Kidney tubule cell (primary cell): Measurements from ENCODE around the gene CACTIN.

Experiments
- DNase-seq: peaks from one replicate; pipeline ENCODE4 v3.0.0-alpha.2; 2018; ENCODE audit warnings: low spot score

Gene CACTIN

DNA sequence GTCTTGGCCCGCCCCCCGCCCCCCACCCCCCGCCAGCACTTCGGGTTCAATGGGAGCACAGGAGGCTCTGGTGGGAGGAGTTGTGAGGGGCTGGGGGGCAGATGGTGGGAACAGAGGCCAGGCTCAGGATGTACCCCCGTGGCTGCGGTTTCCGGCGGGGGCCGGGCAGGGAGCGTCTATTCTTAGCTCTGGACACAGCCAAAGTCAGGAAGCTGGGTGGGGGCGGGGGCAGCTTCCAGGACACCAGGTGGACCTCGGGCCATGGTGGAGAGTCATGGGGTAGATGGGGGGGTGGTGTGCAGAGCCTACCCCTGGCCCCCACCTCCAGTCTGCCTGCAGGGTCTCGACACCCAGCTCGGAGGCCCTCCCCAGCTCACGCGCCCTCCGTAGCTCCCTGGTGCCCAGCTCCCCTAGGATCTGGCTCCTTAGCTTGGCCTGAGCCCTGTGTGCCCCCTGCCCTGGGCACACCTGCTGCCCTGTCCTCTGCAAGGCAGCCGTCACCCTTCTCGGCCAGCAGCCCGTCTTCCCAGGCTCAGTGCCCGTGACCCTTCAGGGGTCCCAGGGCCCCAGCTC lies 17.8 kb downstream of the CACTIN start:
- no peak for DNase-seq

DNA sequence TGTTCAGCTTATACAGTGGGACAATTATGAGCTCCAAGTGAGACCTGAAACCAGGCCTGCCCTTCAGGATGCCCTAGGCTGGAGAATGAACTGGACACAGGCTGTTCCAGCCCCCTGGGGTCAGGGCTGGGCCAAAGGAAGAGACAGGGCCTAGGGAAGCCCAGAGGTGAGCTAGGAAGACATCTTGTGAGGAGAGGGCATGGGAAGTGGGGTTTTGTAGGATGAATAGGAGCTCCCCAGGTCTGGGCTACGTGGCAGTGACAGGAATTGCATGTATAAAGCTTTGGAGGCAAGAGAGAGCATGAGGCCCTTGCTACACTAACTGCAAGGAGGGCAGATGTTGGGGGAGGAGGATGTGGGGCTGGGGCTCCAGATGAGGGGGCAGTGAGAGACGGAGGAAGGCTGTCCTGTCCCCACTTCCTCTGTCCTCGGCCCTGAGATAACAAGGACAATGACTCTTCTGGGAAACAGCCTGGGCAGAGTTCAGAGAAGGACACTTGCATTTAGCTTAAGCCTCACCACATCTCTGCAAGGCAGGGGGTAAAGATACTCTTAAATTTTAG lies 18.4 kb downstream of the CACTIN start:
- no peak for DNase-seq

DNA sequence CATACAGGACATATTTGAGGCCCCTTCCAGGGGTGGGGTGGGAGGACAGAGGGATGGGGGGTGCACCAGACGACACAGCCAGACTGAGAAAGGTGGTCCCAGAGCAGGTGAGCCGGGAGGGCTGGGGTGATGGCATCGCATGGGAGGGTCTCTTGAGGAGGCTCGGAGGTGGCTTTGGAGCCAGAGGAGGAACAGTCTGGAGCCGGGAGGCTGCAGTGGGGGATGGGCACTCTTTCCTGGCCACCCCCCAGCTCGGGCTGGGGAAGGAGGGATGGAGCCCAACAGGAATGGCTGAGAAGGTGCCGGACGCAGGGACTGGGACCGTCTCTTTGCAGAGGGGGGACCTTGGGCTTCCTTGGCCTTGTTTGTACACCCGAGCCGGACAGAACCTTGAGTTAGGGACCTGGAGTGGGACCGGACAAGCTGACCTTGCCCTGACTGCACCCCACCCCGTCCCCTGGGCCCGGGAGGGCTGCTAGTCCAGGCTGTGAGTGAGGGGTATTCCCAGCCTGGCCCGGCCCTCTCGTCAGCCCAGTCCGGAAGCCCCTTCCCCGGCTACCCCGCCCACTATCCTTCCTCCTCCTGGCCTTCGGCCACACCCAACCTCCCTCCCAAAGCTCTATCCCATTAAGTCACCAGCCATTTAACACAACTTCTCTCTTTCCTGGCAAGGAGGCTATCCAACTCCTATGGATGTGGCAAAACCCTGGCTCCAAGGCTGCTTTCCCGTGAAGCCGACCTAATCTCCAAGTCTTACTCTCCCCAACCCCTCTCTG lies 19.1 kb downstream of the CACTIN start:
- DNase-seq, result no peak

DNA sequence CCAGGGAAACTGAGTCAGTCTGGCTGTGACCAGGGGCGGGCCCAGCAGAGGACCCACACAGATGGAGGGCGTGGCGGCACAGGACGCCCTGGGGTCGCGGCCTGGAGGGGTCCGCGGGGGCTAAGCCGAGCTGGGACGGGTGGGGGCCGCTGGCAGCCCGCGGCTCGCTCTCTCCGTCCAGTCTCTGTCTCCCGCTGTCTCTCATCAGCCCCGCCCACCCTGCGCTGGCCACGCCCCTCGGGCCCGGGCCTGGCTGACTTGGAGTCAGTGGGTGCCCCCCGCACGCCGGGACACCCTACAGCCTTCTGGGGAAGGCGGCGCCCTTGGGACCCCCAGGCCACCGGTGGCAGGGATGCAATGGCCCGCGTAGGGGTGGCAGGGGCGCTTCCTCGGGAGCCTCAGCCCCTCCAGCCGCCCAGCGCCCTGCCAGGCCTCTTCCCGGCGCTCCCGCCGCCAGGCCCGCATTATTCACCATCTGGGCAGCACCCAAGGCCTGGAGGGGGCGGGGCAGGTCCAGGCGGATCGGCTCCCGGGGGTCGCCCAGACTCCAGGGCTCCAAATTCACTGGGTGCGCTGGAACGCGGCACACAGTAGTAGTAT lies 19.8 kb downstream of the CACTIN start, which contains the start of gene TBXA2R:
TSS of gene TBXA2R (minus strand) at position 186 of the 600 bp plus-strand sequence. CDS start 6,241 bp downstream, outside the sequence.
- DNase-seq, result peak; percentile 41

DNA sequence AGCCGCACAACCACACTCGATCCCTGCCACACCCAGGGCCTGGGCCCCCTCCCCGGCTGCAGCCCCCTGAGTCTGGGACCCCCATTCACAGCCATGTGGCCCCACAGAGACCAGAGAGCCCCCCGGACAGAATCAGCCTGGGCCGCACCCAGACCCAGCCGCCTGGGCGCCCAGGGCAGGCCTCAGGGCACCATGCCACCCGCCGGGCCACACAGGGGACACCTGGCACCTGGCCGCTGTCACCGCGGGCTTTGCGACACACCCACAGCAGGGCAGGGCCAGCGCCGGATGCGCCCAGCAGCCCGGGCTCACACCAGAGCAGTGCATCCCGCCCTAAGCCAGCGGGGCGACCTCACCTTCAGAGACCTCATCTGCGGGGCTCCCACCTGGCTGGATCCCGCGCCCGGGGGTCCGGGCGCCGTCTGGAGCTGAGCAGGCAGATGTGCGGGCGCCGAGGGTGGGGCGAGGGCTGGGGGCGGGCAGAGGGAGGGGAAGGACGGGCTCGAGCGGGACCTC lies 20.4 kb downstream of the CACTIN start:
- DNase-seq, result peak; percentile 10

DNA sequence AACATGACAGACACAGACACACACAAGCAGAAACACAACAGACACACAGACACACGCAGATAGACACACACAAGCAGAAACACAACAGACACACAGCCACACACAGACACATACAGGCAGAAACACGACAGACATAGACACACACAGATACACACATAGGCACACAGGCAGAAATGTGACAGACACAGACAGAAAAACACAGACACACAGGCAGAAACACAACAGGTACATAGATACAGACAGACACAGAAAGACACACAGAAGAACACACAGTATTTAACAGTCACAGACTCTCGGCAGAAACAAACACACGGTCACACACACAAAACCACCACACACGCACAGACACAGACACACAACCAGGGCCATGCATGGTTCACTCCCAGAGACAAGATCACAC lies 20.8 kb downstream of the CACTIN start:
- no peak for DNase-seq

DNA sequence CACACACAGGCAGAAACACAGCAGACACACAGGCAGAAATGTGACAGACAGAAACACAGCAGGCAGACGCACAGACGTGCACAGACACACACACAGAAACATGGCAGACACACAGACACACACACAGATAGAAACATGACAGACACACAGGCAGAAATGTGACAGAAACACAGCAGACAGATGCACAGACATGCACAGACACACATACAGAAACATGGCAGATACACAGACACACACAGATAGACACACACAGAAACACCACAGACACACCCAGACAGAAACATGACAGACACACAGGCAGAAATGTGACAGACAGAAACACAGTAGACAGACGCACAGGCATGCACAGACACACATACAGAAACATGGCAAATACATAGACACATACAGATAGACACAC lies 21.2 kb downstream of the CACTIN start:
- DNase-seq, result no peak

DNA sequence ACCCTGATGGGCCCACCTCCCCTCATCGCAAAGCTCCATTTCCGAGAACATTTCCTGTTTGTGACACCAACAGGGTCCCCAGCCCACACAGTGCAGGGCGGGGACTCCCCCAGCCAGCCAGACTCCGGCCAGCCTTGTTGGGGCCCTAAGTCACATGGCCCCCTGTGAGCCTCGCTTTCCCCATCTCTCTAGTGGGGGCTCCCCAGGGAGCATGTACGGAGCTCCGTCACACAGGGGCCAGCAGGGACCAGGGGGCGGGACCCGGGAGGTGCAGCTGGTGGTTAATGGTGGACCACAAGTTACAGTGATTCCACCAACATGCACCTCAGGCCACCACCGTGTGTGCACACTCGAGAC lies 21.6 kb downstream of the CACTIN start:
- no peak for DNase-seq

DNA sequence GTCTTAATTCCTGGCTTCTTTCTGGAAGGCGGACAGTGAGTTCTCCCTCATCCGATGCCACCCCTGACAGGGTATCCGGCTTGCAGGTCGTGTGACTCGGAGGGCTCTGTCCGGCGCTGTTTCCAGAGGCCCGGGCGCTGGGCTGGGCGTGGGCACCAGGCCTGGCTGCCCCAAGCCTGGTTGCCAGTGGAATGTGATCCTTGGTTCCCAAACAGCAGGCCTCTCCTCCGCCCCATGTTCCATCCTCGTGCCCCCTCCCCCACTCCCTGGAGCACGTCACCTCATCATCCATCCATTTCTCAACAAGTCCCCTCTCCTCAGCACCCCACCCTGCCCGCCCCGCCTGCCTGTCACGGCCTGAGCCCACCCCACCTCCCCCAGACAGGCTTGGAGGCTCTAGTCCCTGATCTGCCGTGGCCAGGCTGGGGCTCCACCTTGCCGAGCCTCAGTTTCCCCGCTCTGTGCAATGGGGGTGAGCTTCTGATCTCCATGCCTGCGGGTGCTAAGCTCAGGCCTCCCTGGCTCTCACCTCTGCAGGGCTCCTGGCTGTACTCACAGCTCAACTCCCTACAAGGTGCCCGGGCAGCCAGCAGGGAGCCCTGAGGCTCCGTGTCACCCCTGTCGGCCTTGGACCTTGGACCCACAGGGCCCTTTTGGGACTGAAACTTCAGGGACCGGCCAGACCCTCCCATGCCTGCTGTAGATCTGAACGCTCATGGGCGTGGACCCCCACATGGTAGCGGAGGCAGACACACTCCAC lies 22.2 kb downstream of the CACTIN start:
- DNase-seq, result no peak

DNA sequence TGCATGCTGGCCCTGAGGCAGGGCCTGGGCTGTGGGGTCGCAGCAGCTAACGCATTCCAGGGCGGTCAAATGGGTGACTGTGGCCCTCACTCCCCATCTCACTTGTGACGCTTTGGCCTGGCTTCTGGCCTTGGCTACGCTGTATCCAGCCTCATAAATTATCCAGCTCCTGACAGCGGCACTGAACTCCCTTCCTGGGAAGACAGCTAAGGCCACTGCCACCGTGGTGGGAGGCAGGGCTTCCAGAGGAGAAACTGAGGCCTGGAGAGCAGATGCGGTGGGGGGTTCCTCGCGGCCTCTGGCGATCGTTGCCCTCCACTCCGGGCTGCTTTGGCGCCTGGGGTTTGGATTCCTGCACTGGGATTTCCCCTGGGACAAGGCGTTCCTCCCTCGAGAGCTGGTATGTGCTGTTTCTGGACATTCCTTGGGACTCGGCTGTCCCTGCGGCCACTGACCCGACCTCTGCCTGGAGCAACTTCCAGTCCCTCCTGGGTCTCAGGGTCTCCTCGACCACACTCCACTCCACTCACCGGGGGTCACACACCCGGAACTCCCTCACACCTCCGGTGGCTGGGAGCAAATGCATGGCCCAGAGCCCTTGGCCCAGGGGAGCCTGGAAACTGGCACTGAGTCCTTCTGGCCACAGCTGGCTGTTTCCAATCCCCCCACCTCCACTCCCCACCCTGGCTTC lies 23.3 kb downstream of the CACTIN start:
- peak; percentile 42 for DNase-seq

DNA sequence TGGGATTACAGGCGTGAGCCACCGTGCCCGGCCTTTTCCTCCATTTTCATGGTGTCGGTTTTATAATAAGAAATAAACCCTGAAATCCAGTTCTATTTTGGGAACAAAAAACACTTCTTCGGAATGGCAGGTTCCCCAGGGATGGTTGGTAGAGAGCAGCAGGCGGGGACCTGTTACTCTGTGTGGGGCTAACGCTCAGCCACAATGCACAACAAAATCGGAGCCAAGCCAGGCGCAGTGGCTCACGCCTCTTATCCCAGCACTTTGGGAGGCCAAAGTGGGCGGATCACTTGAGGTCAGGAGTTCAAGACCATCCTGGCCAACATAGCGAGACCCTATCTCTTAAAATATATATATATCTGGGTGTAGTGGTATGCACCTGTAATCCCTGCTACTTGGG lies 25.6 kb downstream of the CACTIN start:
- DNase-seq, result no peak

DNA sequence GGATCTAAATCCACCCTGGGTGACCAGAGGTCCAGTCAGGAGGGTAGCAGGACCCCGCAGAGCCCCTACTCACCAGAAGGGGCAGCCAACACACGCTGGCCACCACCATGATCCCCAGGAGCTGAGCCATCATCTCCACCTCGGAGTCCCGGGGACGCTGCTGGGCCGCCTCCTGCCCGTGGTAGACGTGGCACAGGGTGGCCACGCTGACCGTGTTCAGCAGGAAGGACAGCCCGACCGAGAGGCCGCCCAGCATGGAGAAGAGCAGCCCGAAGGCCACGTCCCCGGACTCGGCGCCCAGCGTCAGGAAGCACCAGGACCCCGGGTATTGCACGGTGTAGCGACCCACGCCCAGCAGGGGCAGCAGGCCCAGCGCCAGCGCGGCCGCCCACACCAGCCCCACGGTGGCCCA lies 26.8 kb downstream of the CACTIN start:
- no peak for DNase-seq

DNA sequence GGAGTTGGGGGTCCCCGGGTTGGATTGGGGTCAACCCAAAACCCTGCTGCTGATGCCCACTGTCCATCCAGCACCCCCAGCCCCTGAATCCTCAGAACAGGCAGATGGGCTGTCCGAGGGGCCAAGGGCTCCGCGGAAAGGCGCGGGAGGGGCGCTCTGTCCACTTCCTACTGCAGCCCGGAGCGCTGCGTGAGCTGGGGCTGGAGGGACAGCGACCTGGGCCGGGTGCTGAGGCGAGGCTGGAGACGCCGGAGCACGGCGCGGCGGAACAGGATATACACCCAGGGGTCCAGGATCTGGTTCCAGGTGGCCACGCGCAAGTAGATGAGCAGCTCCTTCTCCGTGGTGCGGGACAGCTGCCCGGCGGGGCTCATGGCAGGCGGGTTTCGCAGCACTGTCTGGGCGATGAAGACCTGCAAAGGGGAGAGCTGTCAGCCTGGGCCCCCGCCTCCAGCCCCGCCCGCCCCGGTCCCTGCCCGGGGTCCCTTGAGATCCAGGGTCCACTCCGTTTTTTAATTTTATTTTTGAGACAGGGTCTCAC lies 31.0 kb downstream of the CACTIN start:
- DNase-seq, result no peak

DNA sequence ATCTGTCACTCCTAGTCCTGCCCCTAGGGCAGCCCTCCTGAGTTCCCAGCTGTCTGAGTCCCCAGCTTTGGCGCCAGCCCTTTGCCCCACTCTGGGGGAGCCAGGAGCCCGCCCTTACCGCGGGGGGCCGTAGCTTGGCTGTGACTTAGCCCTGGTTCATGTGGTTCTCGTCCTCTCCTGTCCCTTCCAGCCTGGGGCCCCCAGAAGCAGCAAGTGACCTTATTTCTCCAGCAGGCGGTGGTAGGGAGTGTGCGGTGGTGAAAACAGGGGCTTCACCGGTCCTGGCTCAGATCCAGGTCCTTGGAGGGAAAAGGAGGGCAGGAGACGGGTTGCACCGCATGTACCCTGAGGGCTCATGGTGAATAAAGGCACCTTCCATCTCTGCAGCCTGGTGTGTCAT lies 33.4 kb downstream of the CACTIN start:
- DNase-seq, result no peak

DNA sequence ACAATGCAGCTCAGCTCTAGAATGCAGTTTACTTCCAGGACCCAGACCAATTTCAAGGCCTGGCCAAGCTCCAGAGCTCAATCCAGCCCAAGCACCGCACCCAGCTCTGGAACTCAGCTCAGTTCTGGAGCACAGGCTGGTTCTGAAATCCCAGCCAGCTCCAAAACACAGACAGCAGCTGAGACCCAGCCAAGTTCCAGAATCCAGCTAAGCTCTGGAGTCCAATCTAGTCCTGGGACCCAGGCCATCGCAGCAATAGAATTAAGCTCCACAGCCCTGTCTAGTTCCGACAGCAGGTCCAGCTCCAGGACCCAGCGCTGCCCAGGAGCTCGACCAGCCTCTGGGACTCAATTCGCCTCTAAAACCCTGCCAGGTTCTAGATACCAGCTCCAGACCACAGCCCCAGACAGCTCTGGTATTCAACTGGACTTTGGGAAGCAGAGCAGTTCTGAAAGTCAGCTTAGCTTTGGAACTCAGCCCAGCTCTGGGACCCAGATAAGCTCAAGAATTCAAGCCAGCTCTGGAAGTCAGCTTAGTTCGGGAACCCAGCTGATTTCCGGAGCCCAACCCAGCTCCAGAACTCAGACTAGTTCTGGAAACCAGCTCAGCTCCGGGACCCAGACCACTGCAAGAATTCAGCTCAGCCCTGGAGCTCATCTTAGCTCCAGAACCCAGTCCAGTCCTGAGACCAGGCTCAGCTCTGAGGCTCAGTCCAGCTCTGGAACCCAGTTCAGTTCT lies 34.5 kb downstream of the CACTIN start:
- DNase-seq, result no peak

DNA sequence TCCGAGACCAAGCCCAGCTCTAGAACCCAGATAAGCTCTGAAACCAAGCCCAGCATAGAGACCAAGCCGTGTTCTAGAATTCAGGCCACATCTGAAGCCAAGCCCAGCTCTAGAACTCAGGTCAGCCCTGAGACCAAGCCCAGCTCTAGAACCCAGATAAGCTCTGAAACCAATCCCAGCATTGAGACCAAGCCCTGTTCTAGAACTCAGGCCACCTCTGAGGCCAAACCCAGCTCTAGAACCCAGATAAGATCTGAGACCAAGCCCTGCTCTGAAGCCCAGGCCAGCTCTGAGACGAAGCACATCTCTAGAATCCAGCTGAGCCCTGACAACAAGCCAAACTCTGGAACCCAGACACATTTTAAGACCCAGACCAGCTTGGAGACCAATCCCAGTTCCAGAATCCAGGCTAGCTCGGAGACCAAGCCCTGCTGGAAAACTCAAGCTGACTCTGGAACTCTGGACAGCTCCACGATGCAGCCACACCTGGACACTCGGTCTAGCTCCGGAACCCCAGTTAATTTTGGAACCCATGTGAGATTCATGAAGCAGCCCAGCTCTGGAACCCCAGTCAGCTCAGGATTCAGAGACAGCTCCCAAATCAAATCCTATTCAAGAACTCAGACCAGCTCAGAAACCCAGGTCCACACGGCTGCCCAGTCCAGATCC lies 35.5 kb downstream of the CACTIN start:
- no peak for DNase-seq

DNA sequence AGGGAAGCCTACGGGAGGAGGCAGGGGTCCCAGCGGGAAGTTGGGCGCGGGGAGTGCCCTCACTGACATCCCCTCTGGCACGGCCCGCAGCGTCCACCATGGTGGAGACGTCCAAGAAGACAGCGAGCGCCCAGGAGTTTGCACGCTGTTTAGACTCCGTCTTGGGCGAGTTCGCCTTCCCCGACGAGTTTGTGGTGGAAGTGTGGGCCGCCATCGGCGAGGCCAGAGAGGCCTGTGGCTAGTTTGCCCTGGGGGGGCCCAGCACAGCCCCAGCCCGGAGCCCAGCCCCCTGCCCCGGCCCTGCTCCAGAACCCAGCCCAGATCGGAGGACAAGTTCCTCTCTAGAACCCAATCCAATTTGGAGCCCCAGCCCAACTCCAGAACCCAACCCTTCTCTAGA lies 36.6 kb downstream of the CACTIN start:
- DNase-seq, result no peak

DNA sequence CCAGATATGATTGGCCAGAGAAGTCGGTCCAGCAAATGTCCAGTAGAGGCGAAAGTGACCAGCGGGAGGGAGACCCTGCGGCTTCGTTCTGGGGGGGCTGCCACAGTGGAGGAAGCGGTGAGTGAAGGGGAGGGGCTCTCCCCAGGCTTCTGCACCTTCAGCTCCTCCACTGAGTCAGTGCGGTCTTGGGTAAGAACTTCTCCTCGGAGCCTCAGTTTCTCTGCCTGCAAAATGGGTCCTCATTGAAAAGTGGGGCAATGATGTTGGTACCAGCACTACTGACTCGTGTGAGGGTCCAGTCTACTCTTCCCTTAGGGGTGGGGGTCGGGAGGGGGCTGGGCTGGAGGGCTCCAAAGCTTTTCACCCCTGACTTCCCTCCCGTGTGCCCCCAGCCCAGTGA lies 37.2 kb downstream of the CACTIN start:
- no peak for DNase-seq

DNA sequence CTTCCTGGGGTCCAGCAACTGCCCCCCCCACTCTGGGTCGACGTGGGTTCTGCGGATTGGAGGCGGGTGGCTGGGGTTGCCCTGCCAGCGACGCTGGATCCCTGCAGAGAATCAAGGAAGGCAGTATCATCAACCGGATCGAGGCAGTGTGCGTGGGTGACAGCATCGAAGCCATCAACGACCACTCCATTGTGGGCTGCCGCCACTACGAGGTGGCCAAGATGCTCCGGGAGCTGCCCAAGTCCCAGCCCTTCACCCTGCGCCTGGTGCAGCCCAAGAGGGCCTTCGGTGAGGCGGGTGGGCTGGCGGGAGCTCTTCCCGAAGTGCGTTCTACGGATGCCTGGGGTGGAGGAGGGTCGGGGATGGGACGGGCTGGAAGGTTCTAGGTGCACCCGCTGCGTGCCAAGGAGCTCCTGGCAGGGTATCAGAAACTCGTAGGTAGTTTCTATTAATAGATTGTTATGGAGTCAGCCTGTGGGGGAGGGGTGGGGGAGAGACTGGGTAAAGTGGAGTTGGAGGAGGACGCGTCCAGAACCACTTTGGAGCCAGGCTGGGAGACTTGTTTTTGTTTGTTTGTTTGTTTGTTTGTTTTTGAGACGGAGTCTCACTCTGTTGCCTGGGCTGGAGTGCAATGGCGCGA lies 39.8 kb downstream of the CACTIN start:
- DNase-seq, result no peak
